ENCODE measurements around the gene FXR1. TPM values are rescaled to one million over a fixed set of nuclear protein-coding genes. Genes with fewer than 3 reads are reported as not detected.

Gene FXR1
- total and polyA plus RNA-seq, 2 of the 4 experiments (the other 2 are of a cell fraction): 110 to 182 TPM

DNA sequence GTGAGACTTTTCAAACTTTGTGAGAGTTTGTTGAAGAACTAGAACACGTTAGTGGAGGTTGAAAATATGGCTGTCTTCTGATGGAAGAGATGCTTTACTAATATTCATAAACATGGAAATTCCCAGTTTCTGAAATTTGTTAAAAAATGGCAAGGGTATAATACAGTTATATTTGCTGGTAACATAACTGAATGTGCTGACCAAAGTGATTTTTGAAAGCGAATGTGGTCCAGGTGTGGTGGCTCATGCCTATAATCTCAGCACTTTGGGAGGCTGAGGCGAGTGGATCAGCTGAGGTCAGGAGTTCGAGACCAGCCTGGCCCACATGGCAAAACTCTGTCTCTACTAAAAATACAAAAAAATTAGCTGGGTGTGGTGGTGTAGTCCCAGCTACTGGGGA lies 18.1 kb downstream of the FXR1 start:
- DNase-seq (no peak), ATAC-seq (ENCODE audit: low read depth) (no peak)
- Histone ChIP-seq H2BK120ac (ENCODE audit: low read depth, low read length) (no peak overlapping the region), H3K36me3 (ENCODE audit: control insufficient read depth, insufficient read depth, low read length) (peaks cover 2% of the 10 kb centered on the region; the same call in 1 of the 2 replicates), H3K9me3 (ENCODE audit: control insufficient read depth, insufficient read depth, low read length) (no peaks in the 10 kb centered on the region), H4K20me1 (ENCODE audit: insufficient read depth, low read length) (peaks cover 64% of the 10 kb centered on the region), H3K9me1 (ENCODE audit: insufficient read depth, low read length) (no peaks in the 10 kb centered on the region), H3K9ac (ENCODE audit: low read depth, low read length) (no peak overlapping the region), H3K27me3 (ENCODE audit: control insufficient read depth, insufficient read depth, low read length) (no peaks in the 10 kb centered on the region), H3K18ac (ENCODE audit: low read depth, low read length) (no peak overlapping the region), H3K56ac (ENCODE audit: extremely low read depth, insufficient read depth, low read length) (no peak overlapping the region), H3K4me2 (ENCODE audit: low read depth, low read length) (no peak overlapping the region), H4K5ac (ENCODE audit: low read depth, low read length) (no peak overlapping the region), H2AFZ (replicated peaks; ENCODE audit: low read length, poor library complexity) (no peak overlapping the region), H3K4me3 (ENCODE audit: insufficient read depth, low read depth, low read length) (no peak overlapping the region), H3K4me1 (ENCODE audit: control insufficient read depth, insufficient read depth, low read length) (peaks cover 3% of the 10 kb centered on the region; the same call in 1 of the 2 replicates), H2BK15ac (ENCODE audit: low read depth, low read length) (no peak overlapping the region), H3K14ac (replicated peaks; ENCODE audit: low read depth, low read length) (no peak overlapping the region), H3K23ac (ENCODE audit: low read depth, low read length) (no peak overlapping the region), H2BK20ac (ENCODE audit: low read depth, low read length) (no peak overlapping the region), H2AK5ac (ENCODE audit: low read depth, low read length) (no peak overlapping the region), H2AK9ac (replicated peaks; ENCODE audit: low read depth, low read length, poor library complexity) (no peak overlapping the region), H2BK5ac (ENCODE audit: low read depth, low read length, poor library complexity, severe bottlenecking) (no peak overlapping the region), H3K79me1 (ENCODE audit: low read depth in 1 of 2, low read length in 2 of 2) (peaks cover 0 to 7% of the 10 kb centered on the region in 2 experiments; a peak in 2 of 4 replicates), H3K27ac (ENCODE audit: insufficient read depth, low read length) (no peak overlapping the region), H4K8ac (ENCODE audit: low read depth in 2 of 2, low read length in 2 of 2) (no peak overlapping the region), H4K91ac (ENCODE audit: insufficient read depth, low read depth, low read length) (no peak overlapping the region), H3K4ac (ENCODE audit: low read depth, low read length) (no peak overlapping the region)
- WGBS, 2 experiments (ENCODE audit: extremely low coverage in 2 of 2, insufficient read length in 1 of 2): no CpG with 5 or more reads among the region's 4 CpGs
- dilution Hi-C loops (cut with HindIII; ENCODE audit: low sequenced_read_pairs, unreplicated experiment): no loop called here
- ChIA-PET POLR2A (ENCODE audit: unreplicated experiment) (no interaction called here), CTCF (no interaction called here)
- no TSS peak for BruUV-seq (replicated peaks)
- TF ChIP-seq RFX5 (IDR thresholded peaks at IDR 0.05; ENCODE audit: low read depth, low read length) (no peak), CEBPB (IDR thresholded peaks at IDR 0.05; ENCODE audit: low read depth, low read length) (no peak), MAFK (IDR thresholded peaks at IDR 0.05; ENCODE audit: low read depth, low read length) (peak; percentile 64)
- in situ Hi-C loops (cut with MboI; ENCODE audit: low sequenced_read_pairs): no loop called here
- intact Hi-C loops (cut with micrococcal nuclease): loop anchor here (5.0 kb wide), 1 partner anchor 42 kb away; no protein-coding TSS in a partner anchor
